MCF 10A (cell line): ENCODE results near the gene CAPN15. TPM values are rescaled to one million over a fixed set of nuclear protein-coding genes. Genes with fewer than 3 reads are reported as not detected.
A peak's percentile ranks its signal among the peaks of the same experiment; 100 is the strongest.

Experiments used
- BruUV-seq: library from RNA; stranded (reverse); fragments of 400-500 nt; replicated peaks from 2 replicates; lab custom pipeline; 2021; lab: Mats Ljungman, UMichigan
- CTCF ChIA-PET: fragments of 300-600 bp; sonication (Branson Sonifier 250); formaldehyde crosslinking; extraction: SDS; loops from one replicate; lab custom pipeline; 2021; ENCODE audit warnings: antibody characterized with exemption, inconsistent platforms; lab: Yijun Ruan, JAX
- POLR2A ChIA-PET: fragments of 300-600, 350-650 bp; sonication (Branson Sonifier 250); formaldehyde crosslinking; extraction: SDS; loops from one replicate; lab custom pipeline; 2020; ENCODE audit warnings: antibody characterized with exemption, inconsistent platforms; lab: Yijun Ruan, JAX
- DNase-seq: peaks from one replicate; pipeline ENCODE4 v3.0.0-alpha.2; 2018; ENCODE audit not compliant: unreplicated experiment
- H3K27ac Mint-ChIP-seq: one replicate; pipeline ENCODE4 v1.8.0; 2022; ENCODE audit warnings: mild to moderate bottlenecking, low read depth, mixed read lengths; ENCODE audit not compliant: unreplicated experiment
- H3K27me3 Mint-ChIP-seq: one replicate; pipeline ENCODE4 v1.8.0; 2022; ENCODE audit warnings: mixed read lengths; ENCODE audit not compliant: insufficient read depth, unreplicated experiment
- H3K36me3 Mint-ChIP-seq: one replicate; pipeline ENCODE4 v1.8.0; 2022; ENCODE audit warnings: mild to moderate bottlenecking, moderate library complexity, mixed read lengths; ENCODE audit not compliant: insufficient read depth, unreplicated experiment
- H3K4me1 Mint-ChIP-seq: one replicate; pipeline ENCODE4 v1.8.0; 2022; ENCODE audit warnings: mixed read lengths; ENCODE audit not compliant: insufficient read depth, unreplicated experiment
- H3K4me3 Mint-ChIP-seq: one replicate; pipeline ENCODE4 v1.8.0; 2022; ENCODE audit warnings: mild to moderate bottlenecking, moderate library complexity, mixed read lengths; ENCODE audit not compliant: unreplicated experiment
- H3K9me3 Mint-ChIP-seq: one replicate; pipeline ENCODE4 v1.8.0; 2022; ENCODE audit warnings: mixed read lengths; ENCODE audit not compliant: unreplicated experiment
- intact Hi-C: fragments of 100-400 bp; cut with micrococcal nuclease; formaldehyde crosslinking; loops from 2 replicates; pipeline ENCODE4 v1.14.1; 2022
- total RNA-seq: library from RNA; stranded (reverse); gene quantifications from 2 replicates; pipeline ENCODE4 v1.2.3, GENCODE V29; 2022
- TF ChIP-seq, protein P1 (sequence below): fragments of 200-600 bp; IDR thresholded peaks from one replicate; pipeline ENCODE4 v1.8.0; 2022; ENCODE audit warnings: antibody characterized with exemption, mild to moderate bottlenecking; ENCODE audit not compliant: unreplicated experiment

Gene CAPN15
- total RNA-seq, 1 experiment from 2014 or later = 81.1 TPM

DNA sequence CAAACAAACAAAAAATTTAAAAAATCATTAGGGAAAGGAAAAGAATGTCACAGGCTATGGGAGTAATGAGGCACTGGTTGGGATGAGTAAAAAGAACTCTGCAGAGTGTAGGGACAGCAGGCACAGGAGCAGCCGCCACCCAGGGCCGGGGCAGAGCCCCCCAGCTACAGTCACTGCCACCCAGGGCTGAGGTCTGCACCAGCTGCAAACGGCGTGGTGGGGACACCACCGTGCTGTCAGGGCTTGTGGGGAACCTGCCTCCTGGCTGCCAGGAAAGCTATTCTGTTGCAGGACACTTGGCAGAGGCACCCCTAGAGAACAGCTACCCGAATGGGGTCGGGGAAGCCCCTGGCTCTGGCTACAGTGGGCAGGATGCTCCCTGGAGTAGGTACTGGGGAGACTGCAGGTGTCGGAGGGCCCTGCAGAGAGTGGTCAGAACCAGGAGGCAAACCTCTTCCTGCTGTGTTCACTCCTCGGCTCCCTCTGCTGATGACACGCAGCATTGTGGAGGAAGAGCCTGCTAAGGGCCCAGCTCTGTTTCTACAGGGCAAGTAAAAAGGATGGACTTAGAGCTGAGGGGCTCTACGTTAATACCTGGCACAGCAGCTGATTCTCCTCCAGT, 32.3 kb upstream of the CAPN15 start:
- ChIA-PET POLR2A (interaction anchor here (1.0 to 1.1 kb wide), 2 partner anchors 92 to 109 kb away, joined by 3 to 5 read pairs; no protein-coding TSS in a partner anchor), CTCF (interaction anchor here (0.5 to 1.5 kb wide), 8 partner anchors 19 to 358 kb away, joined by 3 to 5 read pairs (median 3); no protein-coding TSS in a partner anchor)
- no peak overlapping the region for H3K27ac Mint-ChIP-seq
- peaks cover 46% of the 10 kb centered on the region for H3K36me3 Mint-ChIP-seq
- BruUV-seq = no TSS peak
- H3K4me1 Mint-ChIP-seq = no peaks in the 10 kb centered on the region
- no peak overlapping the region for H3K4me3 Mint-ChIP-seq
- TF ChIP-seq, protein P1, sequence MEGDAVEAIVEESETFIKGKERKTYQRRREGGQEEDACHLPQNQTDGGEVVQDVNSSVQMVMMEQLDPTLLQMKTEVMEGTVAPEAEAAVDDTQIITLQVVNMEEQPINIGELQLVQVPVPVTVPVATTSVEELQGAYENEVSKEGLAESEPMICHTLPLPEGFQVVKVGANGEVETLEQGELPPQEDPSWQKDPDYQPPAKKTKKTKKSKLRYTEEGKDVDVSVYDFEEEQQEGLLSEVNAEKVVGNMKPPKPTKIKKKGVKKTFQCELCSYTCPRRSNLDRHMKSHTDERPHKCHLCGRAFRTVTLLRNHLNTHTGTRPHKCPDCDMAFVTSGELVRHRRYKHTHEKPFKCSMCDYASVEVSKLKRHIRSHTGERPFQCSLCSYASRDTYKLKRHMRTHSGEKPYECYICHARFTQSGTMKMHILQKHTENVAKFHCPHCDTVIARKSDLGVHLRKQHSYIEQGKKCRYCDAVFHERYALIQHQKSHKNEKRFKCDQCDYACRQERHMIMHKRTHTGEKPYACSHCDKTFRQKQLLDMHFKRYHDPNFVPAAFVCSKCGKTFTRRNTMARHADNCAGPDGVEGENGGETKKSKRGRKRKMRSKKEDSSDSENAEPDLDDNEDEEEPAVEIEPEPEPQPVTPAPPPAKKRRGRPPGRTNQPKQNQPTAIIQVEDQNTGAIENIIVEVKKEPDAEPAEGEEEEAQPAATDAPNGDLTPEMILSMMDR = peak; percentile 39
- no peaks in the 10 kb centered on the region for H3K27me3 Mint-ChIP-seq
- intact Hi-C loops = loop anchor here (1.0 to 10.0 kb wide), 3 partner anchors 17 to 108 kb away; partner anchors contain the start of gene RAB11FIP3
- DNase-seq = peak; percentile 51
- no peaks in the 10 kb centered on the region for H3K9me3 Mint-ChIP-seq

DNA sequence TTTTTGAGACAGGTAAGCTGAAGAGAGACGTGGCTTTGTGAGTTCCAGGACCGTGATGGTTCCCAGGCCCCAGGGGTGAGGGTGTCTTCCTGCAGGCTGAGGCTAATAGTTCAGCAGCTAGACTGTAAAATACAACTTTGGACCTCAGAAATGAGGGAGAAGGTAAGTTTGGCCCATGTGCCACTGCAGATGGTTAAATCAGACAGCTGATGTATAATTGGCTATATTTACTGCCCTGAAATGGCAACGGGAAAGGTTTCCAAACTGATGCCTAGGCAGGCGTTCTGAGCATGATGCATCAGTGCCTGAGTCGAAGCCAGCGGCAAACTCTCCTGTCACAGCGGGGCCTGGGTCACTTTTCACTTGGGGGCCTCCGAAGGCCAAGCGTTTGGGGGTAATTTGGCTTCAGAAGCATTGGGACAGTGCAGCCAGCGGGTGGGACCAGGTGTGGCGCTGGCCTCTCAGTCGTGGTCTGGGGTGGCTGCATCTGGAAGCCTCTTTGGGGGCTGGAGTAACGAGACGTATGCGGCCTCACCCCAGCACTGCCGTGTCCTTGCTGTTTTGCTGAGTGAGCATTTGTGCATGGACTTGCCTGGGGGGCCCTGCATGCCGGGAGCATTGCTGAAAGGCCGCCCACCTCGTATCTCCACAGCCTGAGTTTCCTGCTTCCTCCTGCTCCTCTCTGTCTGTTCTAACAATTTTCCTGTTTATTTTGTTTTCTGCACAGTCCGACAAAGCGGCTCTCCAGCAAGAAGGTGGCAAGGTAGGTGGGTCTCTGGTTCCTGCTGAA, 31.2 kb upstream of the CAPN15 start:
- no peaks in the 10 kb centered on the region for H3K27me3 Mint-ChIP-seq
- H3K36me3 Mint-ChIP-seq = peaks cover 43% of the 10 kb centered on the region
- H3K27ac Mint-ChIP-seq = no peak overlapping the region
- no TSS peak for BruUV-seq
- no peak overlapping the region for H3K4me3 Mint-ChIP-seq
- no peak for DNase-seq
- ChIA-PET CTCF (interaction anchor here (0.5 to 1.5 kb wide), 5 partner anchors 18 to 359 kb away, joined by 3 to 5 read pairs (median 3); no protein-coding TSS in a partner anchor), POLR2A (interaction anchor here (1.0 to 1.1 kb wide), 2 partner anchors 93 to 110 kb away, joined by 3 to 5 read pairs; no protein-coding TSS in a partner anchor)
- intact Hi-C loops = loop anchor here (10.0 kb wide), 1 partner anchor 71 kb away; the partner anchor contains the start of gene RAB11FIP3
- H3K4me1 Mint-ChIP-seq = no peaks in the 10 kb centered on the region
- TF ChIP-seq, protein P1 = no peak
- no peaks in the 10 kb centered on the region for H3K9me3 Mint-ChIP-seq

DNA sequence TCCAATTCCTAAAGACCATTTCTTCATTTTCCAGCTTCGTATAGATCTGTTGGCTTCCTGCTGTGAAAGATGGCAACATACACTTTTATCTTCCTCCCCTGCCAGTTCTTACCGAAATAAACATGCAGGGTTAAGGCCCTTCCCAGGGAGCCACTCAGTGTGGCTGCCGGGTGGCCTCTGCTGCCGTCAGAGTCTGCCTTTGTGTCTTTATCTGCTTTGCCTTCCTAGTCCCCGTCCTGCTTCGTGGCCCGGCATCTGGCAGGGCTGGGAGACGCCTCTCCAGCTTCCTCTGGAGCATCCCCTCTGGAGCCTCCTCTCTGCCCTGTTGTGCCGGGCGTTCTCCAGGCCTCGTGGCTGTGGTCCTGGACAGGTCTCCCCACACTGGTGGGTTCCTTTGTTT, 30.3 kb upstream of the CAPN15 start:
- POLR2A ChIA-PET = no interaction called here
- peaks cover 41% of the 10 kb centered on the region for H3K36me3 Mint-ChIP-seq
- TF ChIP-seq, protein P1 = no peak
- no peaks in the 10 kb centered on the region for H3K27me3 Mint-ChIP-seq
- H3K4me3 Mint-ChIP-seq = no peak overlapping the region
- H3K4me1 Mint-ChIP-seq = no peaks in the 10 kb centered on the region
- DNase-seq = no peak
- H3K9me3 Mint-ChIP-seq = no peaks in the 10 kb centered on the region
- BruUV-seq = no TSS peak
- intact Hi-C loops = loop anchor here (10.0 kb wide), 1 partner anchor 72 kb away; the partner anchor contains the start of gene RAB11FIP3
- H3K27ac Mint-ChIP-seq = no peak overlapping the region
- CTCF ChIA-PET = interaction anchor here (0.7 kb wide), 1 partner anchor 145 kb away, joined by 3 read pairs; no protein-coding TSS in a partner anchor

DNA sequence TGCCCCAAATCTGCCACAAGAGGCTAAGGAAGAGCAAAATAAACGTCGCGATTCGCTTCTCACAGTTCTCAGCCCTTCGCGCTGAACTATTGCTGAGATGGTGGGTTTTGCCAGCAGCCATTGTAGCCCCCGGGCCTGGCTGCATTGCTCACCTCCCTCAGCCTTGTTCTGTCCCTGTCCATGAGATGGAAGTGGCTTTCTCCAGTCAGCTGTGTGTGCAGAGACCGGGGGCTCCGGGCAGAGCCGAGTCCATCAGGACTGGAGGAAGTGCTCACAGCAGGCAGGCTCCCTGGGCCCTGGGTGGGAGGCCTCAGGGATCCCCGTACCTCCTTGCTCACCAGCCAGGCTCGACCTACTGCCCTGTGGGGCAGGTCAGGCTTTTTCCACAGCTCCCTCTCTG, 27.6 kb upstream of the CAPN15 start:
- Mint-ChIP-seq H3K4me3 (no peak overlapping the region), H3K9me3 (no peaks in the 10 kb centered on the region), H3K27me3 (no peaks in the 10 kb centered on the region), H3K4me1 (no peaks in the 10 kb centered on the region), H3K36me3 (peaks cover 39% of the 10 kb centered on the region), H3K27ac (no peak overlapping the region)
- ChIA-PET CTCF (no interaction called here), POLR2A (no interaction called here)
- TF ChIP-seq, protein P1 = no peak
- intact Hi-C loops = loop anchor here (10.0 kb wide), 1 partner anchor 75 kb away; the partner anchor contains the start of gene RAB11FIP3
- DNase-seq = no peak
- BruUV-seq = no TSS peak
